ENCODE results near the gene OSBPL10. TPM values are rescaled to one million over a fixed set of nuclear protein-coding genes. Genes with fewer than 3 reads are reported as not detected.

OSBPL10 gene
- total RNA-seq, 4 donors from 2014 or later: 12.5 to 38.3 (median 22.7) TPM

DNA sequence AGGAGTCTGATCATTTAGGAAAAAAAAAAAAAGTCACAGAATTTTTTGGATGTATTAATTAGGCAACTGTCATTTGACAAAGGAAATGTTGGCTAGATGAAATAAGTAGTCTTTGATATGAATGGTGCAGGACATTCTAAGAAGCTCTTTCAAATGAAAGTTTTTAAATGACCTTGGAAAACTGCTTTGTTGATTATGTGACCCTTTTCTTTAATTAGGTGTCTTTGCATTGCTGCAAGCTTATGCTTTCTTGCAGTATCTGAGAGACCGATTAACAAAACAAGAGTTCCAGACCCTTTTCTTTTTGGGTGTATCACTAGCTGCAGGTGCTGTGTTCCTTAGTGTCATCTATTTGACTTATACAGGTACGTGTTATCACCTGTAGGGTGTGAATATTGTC, 364.4 kb downstream of the OSBPL10 start:
- no peak overlapping the region for H3K4me3 ChIP-seq
- TF ChIP-seq EP300 (IDR thresholded peaks at IDR 0.05): no peak
- no peak overlapping the region for H3K27ac ChIP-seq
- peaks cover 2% of the 10 kb centered on the region for H3K4me1 ChIP-seq
- WGBS: 97% methylated on average over 2 of the region's 2 CpGs
- peaks cover 16% of the 10 kb centered on the region for H3K36me3 ChIP-seq
- H3K9me3 ChIP-seq: no peaks in the 10 kb centered on the region
- DNase-seq (ENCODE audit: low spot score in 2 of 2): no peak
- H3K27me3 ChIP-seq: no peaks in the 10 kb centered on the region

DNA sequence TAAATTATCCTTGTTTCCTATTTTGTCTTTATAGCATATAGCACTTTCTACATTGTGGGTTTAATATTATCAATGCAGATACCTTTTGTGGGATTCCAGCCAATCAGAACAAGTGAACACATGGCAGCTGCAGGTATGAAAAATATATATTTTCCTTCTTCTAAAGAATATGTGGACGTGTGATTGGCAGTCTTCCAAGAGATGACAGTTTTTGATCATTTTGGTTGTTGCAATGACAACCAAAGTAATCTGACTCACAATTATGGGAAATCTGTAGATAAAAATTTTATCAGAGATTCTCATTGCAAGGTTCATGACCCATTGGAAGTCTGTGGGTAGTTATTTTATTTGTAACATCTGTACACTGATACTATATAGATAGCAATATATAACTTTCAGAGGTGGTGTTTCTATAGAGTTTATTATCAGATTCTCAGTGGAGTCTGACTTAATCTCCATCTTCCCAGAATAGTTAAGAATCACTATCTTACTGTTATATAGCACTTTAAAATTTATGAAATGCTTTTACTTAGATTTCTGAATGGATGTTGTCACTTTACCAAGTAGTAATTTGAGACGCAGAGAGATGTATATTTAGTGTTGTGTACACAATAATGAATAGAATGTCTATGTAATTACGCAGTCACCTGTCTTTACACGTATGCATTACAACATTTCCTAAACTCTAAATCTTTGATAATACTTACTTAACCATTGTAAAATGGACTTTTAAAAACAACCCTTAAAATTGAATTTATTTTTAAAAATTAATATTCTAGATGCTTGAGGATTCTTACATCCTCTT, 365.8 kb downstream of the OSBPL10 start:
- no peak overlapping the region for H3K27ac ChIP-seq
- TF ChIP-seq, protein P1, sequence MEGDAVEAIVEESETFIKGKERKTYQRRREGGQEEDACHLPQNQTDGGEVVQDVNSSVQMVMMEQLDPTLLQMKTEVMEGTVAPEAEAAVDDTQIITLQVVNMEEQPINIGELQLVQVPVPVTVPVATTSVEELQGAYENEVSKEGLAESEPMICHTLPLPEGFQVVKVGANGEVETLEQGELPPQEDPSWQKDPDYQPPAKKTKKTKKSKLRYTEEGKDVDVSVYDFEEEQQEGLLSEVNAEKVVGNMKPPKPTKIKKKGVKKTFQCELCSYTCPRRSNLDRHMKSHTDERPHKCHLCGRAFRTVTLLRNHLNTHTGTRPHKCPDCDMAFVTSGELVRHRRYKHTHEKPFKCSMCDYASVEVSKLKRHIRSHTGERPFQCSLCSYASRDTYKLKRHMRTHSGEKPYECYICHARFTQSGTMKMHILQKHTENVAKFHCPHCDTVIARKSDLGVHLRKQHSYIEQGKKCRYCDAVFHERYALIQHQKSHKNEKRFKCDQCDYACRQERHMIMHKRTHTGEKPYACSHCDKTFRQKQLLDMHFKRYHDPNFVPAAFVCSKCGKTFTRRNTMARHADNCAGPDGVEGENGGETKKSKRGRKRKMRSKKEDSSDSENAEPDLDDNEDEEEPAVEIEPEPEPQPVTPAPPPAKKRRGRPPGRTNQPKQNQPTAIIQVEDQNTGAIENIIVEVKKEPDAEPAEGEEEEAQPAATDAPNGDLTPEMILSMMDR (IDR thresholded peaks at IDR 0.05): no peak
- no peak for TF ChIP-seq EP300 (IDR thresholded peaks at IDR 0.05)
- TF ChIP-seq POLR2AphosphoS5 (IDR thresholded peaks at IDR 0.05): no peak
- no peak for TF ChIP-seq POLR2A (IDR thresholded peaks at IDR 0.05)
- no peaks in the 10 kb centered on the region for H3K27me3 ChIP-seq
- H3K4me3 ChIP-seq: no peak overlapping the region
- no peak for DNase-seq (ENCODE audit: low spot score in 2 of 2)
- H3K36me3 ChIP-seq: peaks cover 10% of the 10 kb centered on the region
- H3K9me3 ChIP-seq: no peaks in the 10 kb centered on the region
- H3K4me1 ChIP-seq: no peaks in the 10 kb centered on the region
- WGBS: 77% methylated on average over 4 of the region's 4 CpGs

DNA sequence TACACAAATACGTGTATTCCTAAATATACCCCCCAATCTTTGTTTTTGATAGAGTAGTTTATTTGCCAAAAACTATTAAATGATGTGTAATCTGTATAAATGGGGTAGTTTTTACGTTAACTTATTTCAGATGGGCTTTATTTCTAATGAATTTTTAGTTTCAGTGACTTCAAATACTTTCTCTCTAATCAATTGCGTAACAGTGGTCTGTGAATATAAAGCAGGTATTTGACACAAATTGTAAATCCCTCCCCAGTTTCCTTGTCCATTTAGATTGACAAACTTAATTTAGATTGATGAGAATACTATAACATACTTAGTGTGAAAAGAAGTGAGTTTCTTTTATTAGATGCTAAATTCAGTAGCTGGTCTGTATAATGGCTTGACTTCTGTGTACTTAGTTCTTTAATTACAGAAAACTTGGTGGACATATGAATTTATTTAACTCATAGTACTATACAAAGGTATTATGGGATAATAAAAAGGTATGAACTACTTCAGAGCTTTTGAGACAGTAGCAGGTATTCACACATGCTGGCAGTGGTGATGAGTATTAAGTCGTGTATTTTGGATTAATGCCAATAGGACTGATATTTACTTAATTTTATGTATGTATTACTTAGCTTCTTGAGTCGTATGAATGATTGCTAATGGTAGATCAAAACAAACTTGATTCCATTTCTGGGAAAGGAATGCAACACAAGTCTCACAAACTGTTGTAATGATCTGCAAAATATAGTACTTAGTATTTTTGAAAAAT, 366.7 kb downstream of the OSBPL10 start:
- no peaks in the 10 kb centered on the region for H3K4me1 ChIP-seq
- DNase-seq (ENCODE audit: low spot score in 2 of 2): no peak
- H3K27ac ChIP-seq: no peak overlapping the region
- peaks cover 5% of the 10 kb centered on the region for H3K36me3 ChIP-seq
- 66% methylated on average over 5 of the region's 5 CpGs for WGBS
- H3K27me3 ChIP-seq: no peaks in the 10 kb centered on the region
- H3K4me3 ChIP-seq: no peak overlapping the region
- TF ChIP-seq POLR2AphosphoS5 (IDR thresholded peaks at IDR 0.05) (no peak), POLR2A (IDR thresholded peaks at IDR 0.05) (no peak), EP300 (IDR thresholded peaks at IDR 0.05) (no peak)
- TF ChIP-seq, protein P1 (IDR thresholded peaks at IDR 0.05): no peak
- H3K9me3 ChIP-seq: no peaks in the 10 kb centered on the region

- Histone ChIP-seq H3K27me3 (no peaks in the 10 kb centered on the region), H3K27ac (no peak overlapping the region), H3K36me3 (no peaks in the 10 kb centered on the region), H3K4me3 (no peak overlapping the region), H3K4me1 (no peaks in the 10 kb centered on the region), H3K9me3 (no peaks in the 10 kb centered on the region)
- 99% methylated on average over 4 of the region's 4 CpGs for WGBS
- TF ChIP-seq POLR2A (IDR thresholded peaks at IDR 0.05) (no peak), EP300 (IDR thresholded peaks at IDR 0.05) (no peak), POLR2AphosphoS5 (IDR thresholded peaks at IDR 0.05) (no peak)
- TF ChIP-seq, protein P1 (IDR thresholded peaks at IDR 0.05): no peak
- no peak for DNase-seq (ENCODE audit: low spot score in 2 of 2)
Measured at GRCh38 chr3:31613654-31614053, 367.4 kb downstream of the OSBPL10 start.

- Histone ChIP-seq H3K9me3 (no peaks in the 10 kb centered on the region), H3K4me1 (no peaks in the 10 kb centered on the region), H3K27me3 (no peaks in the 10 kb centered on the region), H3K27ac (no peak overlapping the region), H3K36me3 (no peaks in the 10 kb centered on the region), H3K4me3 (no peak overlapping the region)
- WGBS: 90% methylated on average over 1 of the region's 1 CpG
- TF ChIP-seq POLR2AphosphoS5 (IDR thresholded peaks at IDR 0.05) (no peak), POLR2A (IDR thresholded peaks at IDR 0.05) (no peak), EP300 (IDR thresholded peaks at IDR 0.05) (no peak)
- TF ChIP-seq, protein P1 (IDR thresholded peaks at IDR 0.05): no peak
- DNase-seq (ENCODE audit: low spot score in 2 of 2): no peak
Measured at GRCh38 chr3:31613177-31613576, 367.9 kb downstream of the OSBPL10 start.

Other genes with a start within 250 kb of the OSBPL10 start
- gene ZNF860, start 488 bp upstream of the OSBPL10 start, total RNA-seq: 1 to 10 TPM; 1.2 to 3.4 (median 1.7) TPM
- 10 to 100 TPM; 21.4 to 79.9 (median 28.5) TPM for gene GPD1L, start 125.4 kb upstream of the OSBPL10 start, total RNA-seq